EH (cell line): ENCODE measurements around the gene LCORL.
"Not testable (repeated sequence)": the region's sequence is repeated elsewhere in the genome, so short reads cannot be mapped to it uniquely, and the experiment has no call there.

Experiments used
- DNase-seq: peaks from one replicate; pipeline ENCODE4 v3.0.0-alpha.2; 2015; ENCODE audit warnings: low read depth

Gene LCORL

DNA sequence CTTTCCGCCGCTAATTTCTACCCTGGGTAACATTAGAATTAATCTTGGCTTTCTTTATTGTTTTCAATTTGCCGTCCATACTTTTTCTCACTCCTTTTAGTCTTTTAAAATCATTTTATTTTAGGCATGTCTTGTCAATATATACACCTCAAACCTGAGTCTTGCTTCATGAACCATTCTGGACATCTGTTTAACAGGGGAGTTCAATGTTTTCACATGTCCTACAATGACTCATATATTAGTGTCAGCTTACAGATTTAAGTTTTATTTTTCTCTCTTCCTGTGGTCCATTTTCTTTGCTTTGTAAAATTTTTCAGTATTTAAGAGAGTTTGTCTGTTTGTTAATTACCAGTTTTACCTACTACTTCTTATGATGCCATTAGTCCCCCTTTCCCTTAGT, 89.5 kb downstream of the LCORL start:
- no peak for DNase-seq

DNA sequence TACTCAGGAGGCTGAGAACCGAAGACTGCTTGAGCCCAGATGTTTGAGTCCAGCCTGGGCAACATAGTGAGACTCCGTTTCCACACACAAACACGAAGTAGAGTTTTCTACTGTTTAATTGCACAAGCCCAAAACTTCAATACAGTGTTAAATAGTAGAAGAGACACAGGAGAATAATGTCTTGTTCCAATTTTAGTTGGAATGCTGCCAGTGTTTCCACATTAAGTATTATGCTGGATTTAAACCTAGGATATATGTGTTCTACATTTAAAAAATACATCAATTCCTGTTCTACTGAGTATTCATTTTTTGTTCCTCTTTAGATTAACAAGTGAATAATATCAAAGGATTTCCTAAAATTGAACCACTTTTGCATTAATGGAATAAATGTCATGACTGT, 91.3 kb downstream of the LCORL start:
- no peak for DNase-seq

DNA sequence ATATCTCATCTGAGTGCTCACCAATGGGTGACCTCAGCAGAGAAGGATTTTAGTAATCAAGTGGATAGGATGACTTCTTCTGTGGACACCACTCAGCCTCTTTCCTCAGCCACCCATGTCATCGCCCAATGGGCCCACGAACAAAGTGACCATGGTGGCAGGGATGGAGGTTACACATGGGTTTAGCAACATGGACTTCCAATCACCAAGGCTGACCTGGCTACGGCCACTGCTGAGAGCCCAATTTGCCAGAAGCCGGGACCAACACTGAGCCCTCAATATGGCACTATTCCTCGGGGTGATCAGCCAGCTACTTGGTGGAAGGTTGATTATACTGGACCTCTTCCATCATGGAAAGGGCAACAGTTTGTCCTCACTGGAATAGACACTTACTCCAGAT, 97.4 kb downstream of the LCORL start:
- no peak for DNase-seq

DNA sequence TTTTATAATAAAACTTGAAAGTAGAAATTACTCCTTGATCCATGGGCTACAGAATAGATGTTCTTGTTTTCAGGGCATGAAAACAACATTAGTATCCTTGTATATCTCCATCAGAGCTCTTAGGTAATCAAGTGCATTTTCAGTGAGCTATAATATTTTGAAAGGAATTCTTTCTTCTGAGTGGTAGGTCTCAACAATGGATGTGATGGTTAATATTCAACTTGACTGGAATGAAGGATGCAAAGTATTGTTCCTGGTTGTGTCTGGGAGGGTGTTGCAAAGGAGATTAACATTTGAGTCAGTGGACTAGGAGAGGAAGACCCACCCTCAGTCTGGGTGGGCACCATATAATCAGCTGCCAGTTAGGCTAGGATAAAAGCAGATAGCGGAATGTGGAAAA, 100.1 kb downstream of the LCORL start:
- DNase-seq = no peak

DNA sequence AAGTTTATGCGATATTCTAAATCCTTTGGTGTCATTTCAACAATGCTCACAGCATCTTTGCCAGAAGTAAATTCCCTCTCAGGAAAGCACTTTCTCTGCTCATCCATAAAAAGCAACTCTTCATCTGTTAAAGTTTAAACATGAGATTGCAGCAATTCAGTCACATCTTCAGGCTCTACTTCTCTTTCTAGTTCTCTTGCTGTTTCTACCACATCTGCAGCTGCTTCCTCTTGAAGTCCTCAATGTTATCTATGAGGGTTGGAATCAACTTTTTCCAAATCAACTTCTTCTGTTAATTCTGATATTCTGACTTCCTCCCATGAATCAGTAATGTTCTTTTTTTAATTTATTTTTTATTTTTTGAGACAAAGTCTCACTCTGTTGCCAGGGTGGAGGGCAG, 100.9 kb downstream of the LCORL start:
- no peak for DNase-seq

DNA sequence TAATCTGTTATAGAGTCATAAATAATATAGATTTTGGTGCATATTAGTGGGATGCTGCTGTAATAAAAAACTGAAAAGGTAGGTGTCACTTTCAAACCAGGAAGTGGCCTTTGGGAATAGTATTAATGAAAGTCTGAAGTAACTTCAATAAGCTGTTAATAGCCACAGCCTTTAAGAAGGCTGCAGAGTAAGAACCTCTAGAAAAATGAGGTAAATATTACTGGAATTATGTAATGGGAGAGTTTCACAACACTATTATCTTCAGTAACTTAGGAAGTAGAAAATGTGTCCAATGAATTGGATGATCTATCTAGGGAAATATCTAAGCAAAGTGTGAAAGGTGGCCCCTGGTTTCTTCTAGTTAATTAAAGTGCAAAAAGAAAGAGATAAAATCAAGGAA, 106.1 kb downstream of the LCORL start:
- DNase-seq = no peak

DNA sequence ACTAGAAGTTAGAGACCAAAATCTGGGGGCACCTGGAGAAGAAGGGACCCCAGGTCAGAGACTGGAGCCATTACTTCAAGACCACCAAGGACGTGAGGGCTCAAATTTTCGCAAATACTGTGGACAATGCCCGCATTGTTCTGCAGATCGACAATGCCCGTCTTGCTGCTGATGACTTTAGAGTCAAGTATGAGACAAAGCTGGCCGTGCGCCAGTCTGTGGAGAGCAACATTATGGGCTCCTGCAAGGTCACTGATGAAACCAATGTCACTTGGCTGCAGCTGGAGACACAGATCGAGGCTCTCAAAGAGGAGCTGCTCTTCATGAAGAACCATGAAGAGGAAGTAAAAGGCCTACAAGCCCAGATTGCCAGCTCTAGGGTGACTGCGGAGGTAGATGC, 109.5 kb downstream of the LCORL start:
- DNase-seq = no peak

DNA sequence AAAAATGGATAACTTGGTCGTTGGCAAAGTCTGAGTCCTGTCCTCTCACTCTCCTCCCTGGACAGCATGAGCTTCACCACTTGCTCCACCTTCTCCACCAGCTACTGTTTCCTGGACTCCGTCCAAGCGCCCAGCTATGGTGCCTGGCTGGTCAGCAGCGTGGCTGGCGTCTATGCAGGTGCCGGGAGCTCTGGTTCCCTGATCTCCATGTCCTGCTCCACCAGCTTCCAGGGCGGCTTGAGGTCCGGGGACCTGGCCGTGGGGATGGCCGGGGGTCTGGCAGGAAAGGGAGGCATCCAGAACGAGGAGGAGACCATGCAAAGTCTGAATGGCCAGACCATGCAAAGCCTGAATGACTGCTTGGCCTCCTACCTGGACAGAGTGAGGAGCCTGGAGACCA, 109.9 kb downstream of the LCORL start:
- no peak for DNase-seq

DNA sequence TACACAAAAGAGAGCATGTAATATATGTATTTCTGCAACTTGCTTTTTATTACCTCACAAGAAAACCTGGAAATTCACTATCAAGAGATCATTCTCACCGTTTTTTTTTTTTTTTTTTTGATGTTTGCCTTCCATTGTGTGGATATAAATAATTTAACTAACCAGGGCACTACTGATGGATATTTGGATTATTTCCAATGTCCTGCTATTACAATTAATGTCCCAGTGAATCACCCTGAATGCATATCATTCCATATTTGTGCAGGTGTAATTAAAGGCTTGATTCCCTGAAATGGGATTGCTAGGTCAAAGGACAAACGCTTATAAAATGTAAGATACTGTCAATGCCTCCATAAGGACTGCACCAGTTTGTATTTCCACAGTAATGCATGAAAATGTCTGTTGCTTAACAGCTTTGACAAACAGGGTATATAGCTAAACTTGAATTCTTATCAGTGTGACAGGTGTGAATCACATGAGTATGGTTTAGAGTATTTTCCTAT, 123.0 kb downstream of the LCORL start:
- DNase-seq = no peak

DNA sequence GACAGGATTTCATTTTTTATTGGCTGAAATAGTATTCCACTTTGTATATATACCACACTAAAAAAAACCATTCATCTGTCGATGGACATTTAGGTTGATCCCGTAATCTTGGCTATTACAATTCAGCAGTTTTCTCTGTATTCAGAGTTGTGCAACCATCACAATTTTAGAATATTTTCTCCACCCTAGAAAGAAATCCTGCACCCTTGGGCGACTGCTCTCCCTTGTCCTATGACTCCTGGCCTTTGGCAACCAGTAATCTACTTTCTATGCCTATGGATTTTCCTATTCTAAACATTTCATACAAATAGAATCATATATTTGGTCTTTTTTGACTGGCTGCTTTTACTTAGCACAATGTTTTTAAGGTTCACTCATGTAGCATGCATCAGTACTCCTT, 126.1 kb downstream of the LCORL start:
- DNase-seq = no peak

DNA sequence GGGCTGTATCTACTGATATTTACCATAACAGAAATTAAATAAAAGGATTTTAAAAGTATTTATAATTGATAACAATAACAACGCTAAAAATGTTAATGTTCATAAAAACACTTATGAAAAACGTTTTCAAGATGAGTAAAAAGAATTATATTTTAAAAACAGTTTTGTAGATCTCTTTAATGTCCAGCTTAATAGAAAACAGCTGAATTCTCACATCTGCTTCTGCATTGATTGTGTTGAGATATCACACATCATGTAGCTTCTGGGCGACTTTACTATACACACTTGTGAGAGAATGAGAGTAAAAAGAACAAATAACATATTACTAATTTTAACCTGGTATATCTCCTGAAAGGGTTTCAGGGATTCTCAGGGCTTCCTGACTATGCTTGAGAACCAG, 127.1 kb downstream of the LCORL start:
- DNase-seq = no peak

DNA sequence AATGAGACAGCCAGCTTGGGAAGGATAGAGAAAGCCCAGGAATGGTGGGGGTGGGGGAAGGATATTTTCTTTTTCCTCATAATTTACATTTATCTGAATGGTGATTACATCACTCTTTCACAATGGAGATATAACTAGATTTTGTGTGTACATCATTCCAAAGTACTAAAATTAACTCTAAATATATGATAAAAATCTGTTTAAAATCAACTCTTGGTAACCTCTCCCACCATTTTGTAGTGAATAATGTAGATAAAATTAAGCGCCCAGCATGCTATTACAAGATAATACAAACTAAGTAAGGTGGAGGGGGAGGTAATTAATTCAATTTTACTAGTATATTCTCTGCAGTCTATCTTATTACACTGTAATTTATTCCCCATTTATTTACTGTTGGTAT, 131.9 kb downstream of the LCORL start:
- DNase-seq = no peak

DNA sequence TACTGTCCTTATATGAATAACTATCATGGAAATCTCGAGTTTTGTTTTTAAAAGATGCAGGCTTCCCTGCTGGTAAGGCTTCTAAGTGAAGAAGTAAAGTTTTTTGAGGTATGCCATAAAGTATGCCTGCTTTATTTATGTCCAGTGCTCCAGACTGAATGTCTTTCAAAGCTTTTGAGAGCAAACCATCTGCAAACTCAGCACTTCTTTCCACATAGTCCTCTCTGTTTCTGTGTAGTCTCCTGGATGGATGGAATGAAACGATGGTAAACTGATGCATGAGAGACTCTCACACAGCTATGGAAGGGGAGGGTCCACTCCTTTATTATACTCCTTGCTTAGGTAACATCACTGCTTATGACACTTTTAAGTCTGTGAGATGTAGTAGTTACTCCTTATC, 137.0 kb downstream of the LCORL start:
- no peak for DNase-seq

DNA sequence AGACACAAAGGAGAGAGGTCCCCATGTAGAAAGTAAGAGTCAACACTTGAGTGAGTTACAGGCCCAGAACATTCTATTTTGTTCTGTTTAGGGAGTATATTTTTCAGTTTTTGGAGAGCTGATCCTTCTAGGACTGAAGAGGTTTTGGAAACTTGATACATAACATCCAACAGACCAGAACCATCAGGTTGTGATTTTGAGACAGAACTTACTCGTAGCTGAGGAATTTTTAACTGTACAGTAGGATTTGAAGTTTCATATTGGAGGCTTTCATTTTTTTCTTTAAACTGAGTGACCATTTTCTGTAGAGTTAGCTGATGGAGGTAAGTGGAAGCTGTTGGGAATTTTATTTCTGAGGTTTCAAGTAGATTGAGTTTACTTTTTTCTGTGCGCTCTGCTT, 137.5 kb downstream of the LCORL start:
- peak; percentile 45 for DNase-seq

DNA sequence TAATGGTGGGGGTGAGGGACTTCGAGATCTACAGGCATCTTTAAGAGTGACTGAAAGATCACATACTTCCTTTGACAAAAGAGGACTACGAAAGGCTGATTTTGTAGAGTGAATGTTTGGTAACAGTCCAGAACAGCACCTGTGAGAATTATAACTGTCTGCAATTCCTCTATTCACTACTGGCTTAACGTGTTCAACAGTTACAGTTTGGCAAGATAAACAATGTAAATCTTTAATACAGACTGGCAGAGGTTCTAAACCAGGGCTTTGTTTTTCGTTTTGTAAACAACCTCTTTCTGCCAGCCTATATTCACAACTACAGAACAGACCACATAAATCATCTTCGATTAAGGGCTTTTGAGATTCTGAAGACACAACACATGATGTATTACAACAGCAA, 143.9 kb downstream of the LCORL start:
- DNase-seq = no peak

DNA sequence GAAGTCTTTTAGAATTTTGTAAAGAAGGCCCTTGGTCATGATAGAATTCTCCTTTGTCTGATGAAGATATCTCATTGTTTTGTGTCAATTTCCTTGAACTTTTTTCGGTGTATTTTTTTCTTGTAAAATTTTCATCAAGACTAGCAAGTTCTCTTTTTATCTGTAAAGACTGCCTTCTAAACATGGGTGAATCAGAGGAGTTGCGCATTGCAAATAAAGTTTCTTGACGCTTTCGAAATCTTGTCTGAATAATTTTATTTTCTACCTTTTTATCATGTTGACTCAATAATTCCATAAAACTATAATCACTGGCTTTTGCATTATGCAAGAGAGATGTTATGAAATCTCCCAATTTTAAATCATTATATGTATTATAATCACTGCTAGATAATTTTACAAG, 144.6 kb downstream of the LCORL start:
- DNase-seq = no peak

DNA sequence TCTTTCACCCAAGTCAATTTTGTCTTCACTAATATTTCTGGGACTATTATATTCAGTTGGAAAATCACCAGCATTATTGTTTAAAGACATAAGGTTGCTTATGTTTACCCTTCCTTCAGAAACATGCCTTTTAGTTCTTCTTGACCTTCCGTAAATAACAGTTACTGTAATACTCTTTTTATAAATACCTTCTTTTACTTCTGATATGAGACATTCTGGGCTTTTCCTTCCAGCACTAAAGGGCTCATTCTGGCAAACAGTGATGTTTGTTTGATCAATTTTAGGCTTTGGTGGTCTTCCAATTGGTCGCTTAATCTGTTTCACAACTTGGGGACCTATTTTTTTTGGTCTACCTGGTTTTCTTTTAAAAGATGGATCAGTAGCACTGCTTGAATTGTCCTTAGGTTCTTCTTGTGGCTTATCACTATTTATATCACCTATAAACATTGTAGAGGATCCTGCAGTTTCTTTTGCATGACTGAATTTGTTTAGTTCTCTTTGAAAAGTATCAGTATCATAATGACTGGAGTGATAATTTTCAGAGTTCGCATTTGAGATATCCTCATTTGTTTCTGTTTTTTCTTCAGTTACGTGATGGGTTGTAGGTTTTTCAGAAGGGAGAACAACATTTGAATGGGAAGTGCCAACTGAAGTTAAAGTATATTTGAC, 146.0 kb downstream of the LCORL start:
- no peak for DNase-seq

DNA sequence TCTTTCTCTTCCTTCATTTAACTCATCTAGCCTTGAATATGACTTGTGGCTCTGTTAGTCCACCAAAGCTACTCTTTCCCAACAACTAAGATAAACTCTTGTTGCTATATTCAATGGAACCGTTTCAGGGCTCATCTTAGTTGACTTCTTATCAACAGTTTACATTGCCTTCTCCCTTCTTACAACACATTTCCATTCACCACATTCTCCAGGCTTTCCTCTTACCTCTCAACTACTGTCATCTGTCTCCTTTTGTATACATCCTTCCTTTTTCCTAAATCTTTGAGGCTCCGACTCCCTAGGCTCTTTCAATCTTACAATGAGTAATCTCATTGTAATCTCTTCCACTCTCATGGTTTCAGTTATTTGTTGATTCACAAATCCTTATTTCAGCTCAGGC, 152.2 kb downstream of the LCORL start:
- DNase-seq = no peak

DNA sequence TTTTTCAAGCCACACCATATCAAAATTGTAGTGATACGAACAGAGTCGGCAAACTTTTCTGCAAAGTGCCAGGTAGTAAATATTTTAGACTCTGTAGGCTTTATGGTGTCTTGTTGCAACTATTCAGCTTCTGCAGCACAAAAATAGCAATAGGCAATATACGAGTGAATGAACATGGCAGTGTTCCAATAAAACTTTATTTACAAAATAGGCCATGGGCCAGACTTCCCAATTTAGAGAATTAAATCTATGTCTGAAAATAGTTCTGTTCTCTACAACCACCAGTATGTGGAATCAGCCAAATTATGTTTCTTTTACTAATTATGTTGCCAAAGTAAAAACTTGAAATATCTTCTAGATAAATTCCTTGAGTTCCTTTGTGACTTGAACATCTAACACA, 154.3 kb downstream of the LCORL start:
- no peak for DNase-seq

DNA sequence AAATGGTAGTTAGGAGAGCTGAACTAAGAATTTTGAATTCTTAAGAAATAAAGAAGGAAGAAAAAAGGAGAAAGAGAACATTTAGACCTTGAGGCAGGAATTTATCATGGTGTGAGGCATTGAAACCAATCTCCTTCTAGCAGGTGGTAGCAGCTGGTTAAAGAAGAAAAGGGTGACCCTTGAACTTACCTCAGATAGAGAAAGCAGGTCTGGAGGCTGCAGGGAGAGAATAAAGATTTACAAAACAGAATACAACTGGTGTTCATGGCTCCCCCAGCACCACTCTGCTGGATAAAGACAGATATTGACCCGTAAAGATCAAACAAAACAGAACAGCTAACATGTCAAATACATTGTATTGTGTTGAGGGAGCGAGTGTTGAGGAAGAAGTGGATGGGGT, 154.7 kb downstream of the LCORL start:
- no peak for DNase-seq

DNA sequence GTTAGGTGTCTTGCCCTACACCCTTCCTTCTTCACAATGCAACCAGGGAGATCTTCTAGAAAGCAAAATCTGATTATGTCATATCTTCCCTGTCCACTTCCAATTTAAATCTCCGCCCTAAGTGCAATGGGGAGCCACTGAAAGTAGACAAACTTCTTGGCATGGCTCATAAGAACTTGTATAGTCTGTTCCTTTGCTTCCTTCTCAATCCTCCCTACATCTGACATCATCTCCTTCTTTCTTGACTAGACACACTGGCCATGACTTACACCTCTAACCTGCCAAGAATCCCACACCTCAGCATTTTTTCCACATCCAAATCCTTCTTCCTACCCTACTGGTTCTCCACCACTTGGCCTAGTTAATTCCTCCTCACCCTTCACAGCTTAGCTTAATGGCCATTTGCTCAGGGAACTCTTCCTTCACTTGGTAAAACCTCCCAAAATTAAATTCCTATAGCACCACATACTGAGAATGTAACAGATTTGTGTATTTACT, 155.6 kb downstream of the LCORL start:
- DNase-seq = no peak

DNA sequence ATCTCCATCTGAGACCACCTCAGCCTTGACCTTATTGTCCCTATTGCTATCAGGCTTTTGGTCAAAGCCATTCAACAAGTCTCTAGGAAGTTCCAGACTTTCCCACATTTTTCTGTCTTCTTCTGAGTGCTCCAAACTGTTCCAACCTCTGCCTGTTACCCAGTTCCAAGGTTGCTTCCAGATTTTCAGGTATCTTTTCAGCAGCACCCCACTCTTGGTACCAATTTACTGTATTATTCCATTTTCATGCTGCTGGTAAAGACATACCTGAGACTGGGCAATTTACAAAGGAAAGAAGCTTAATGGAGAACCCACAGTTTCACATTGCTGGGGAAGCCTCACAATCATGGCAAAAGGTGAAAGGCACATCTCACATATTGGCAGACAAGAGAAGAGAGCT, 159.6 kb downstream of the LCORL start:
- DNase-seq = not testable (repeated sequence)

DNA sequence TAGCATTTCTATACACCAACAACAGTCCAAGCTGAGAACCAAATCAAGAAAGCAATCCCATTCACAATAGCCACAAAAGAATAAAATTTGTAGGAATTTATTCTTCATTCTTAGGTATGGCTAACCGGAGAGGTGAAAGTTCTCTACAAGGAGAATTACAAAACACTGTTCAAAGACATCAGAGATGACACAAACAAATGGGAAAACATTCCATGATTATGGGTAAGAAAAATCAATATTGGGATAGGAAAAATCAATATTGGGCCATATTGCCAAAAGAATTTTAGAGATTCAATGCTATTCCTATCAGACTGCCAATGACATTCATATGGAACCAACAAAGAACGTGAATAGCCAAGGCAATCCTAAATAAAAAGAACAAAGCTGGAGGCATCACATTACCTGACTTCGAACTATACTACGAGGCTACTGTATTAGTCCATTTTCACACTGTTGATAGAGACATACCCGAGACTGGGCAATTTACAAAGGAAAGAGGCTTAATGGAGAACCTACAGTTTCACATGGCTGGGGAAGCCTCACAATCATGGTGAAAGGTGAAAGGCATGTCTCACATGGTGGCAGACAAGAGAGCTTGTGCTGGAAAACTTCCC, 161.7 kb downstream of the LCORL start:
- no peak for DNase-seq

DNA sequence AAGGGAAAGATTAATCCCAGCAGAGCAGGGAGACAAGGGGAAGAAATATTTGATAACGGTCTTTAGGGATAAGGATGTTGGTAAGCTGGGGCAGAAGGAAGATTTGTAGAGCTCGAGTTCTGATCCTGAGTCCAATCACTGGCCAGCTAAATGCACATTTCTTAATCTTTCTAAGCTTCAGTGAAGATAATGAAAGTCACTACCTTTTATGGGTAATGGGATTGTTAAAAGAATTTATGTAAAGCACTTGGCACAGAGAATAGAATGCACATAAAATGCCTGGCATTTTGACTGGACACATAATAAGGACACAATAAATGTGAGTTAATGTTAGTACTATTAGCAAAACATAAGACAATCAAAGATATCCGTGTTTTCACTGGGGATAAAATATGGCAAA, 167.5 kb downstream of the LCORL start:
- DNase-seq = peak; percentile 65
